C4-2B (cell line): ENCODE data around the gene TSPAN10.

Experiments
- ZFX ChIP-seq: fragments of 450-650 bp; IDR thresholded peaks from 2 replicates; pipeline ENCODE4 v1.6.1; 2017
- TF ChIP-seq, protein P1 (sequence below): fragments of 450-650 bp; conservative IDR thresholded peaks from 2 replicates; pipeline ENCODE4 v1.5.1; 2017; ENCODE audit warnings: mild to moderate bottlenecking

- TF ChIP-seq, protein P1, sequence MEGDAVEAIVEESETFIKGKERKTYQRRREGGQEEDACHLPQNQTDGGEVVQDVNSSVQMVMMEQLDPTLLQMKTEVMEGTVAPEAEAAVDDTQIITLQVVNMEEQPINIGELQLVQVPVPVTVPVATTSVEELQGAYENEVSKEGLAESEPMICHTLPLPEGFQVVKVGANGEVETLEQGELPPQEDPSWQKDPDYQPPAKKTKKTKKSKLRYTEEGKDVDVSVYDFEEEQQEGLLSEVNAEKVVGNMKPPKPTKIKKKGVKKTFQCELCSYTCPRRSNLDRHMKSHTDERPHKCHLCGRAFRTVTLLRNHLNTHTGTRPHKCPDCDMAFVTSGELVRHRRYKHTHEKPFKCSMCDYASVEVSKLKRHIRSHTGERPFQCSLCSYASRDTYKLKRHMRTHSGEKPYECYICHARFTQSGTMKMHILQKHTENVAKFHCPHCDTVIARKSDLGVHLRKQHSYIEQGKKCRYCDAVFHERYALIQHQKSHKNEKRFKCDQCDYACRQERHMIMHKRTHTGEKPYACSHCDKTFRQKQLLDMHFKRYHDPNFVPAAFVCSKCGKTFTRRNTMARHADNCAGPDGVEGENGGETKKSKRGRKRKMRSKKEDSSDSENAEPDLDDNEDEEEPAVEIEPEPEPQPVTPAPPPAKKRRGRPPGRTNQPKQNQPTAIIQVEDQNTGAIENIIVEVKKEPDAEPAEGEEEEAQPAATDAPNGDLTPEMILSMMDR, result no peak
- no peak for TF ChIP-seq ZFX
Observed at GRCh38 chr17:81693509-81694210, 56.7 kb downstream of the TSPAN10 start.
